SK-N-SH treated with all-trans-retinoic acid at 6 μM for 48 hours (cell line): Measurements from ENCODE around the gene MDC1.

ENCODE experiments used
- ATAC-seq: fragments of 200-7000 bp; cut with Tn5 transposase; 3 replicates; pipeline ENCODE4 v1.9.1; 2020; ENCODE audit warnings: mild to moderate bottlenecking, moderate library complexity
- ARNTL ChIP-seq: fragments of 450-650 bp; formaldehyde crosslinking; IDR thresholded peaks from 2 replicates; pipeline ENCODE4 v1.5.0; 2020; ENCODE audit warnings: low read depth, mild to moderate bottlenecking, moderate library complexity, borderline replicate concordance
- BACH2 ChIP-seq: fragments of 250-450 bp; sonication (Bioruptor Pico); IDR thresholded peaks from 2 replicates; pipeline ENCODE4 v1.9.0; 2021; ENCODE audit warnings: mild to moderate bottlenecking, borderline replicate concordance
- CREB5 ChIP-seq: fragments of 250-450 bp; sonication (Bioruptor Pico); IDR thresholded peaks from 2 replicates; pipeline ENCODE4 v1.5.1; 2020; ENCODE audit warnings: low read depth, mild to moderate bottlenecking, moderate library complexity
- CSRNP3 ChIP-seq: fragments of 250-450 bp; sonication (Bioruptor Pico); IDR thresholded peaks from 2 replicates; pipeline ENCODE4 v1.5.1; 2021; ENCODE audit warnings: mild to moderate bottlenecking, moderate library complexity
- ESRRG ChIP-seq: fragments of 250-450 bp; sonication (Bioruptor Pico); IDR thresholded peaks from 2 replicates; pipeline ENCODE4 v1.6.1; 2021; ENCODE audit warnings: mild to moderate bottlenecking
- GLIS3 ChIP-seq: fragments of 250-450 bp; sonication (Bioruptor Pico); IDR thresholded peaks from 2 replicates; pipeline ENCODE4 v1.5.0; 2020; ENCODE audit warnings: mild to moderate bottlenecking, moderate library complexity
- ISL1 ChIP-seq: fragments of 250-450 bp; sonication (Bioruptor Pico); IDR thresholded peaks from 2 replicates; pipeline ENCODE4 v2.1.2; 2022; ENCODE audit warnings: mild to moderate bottlenecking, moderate library complexity
- OSR1 ChIP-seq: fragments of 250-450 bp; sonication (Bioruptor Pico); IDR thresholded peaks from 2 replicates; pipeline ENCODE4 v1.8.0; 2022; ENCODE audit warnings: moderate library complexity, mild to moderate bottlenecking, inconsistent platforms
- PATZ1 ChIP-seq: fragments of 250-450 bp; sonication (Bioruptor Pico); IDR thresholded peaks from 2 replicates; pipeline ENCODE4 v1.8.0; 2020; ENCODE audit warnings: mild to moderate bottlenecking, moderate library complexity, borderline replicate concordance
- PPARA ChIP-seq: fragments of 250-450 bp; sonication (Bioruptor Pico); IDR thresholded peaks from 2 replicates; pipeline ENCODE4 v1.5.0; 2020; ENCODE audit warnings: mild to moderate bottlenecking, borderline replicate concordance
- RARB ChIP-seq: fragments of 250-450 bp; sonication (Bioruptor Pico); IDR thresholded peaks from 2 replicates; pipeline ENCODE4 v1.8.0; 2021; ENCODE audit warnings: mild to moderate bottlenecking, moderate library complexity
- SNAI2 ChIP-seq: fragments of 250-450 bp; sonication (Bioruptor Pico); IDR thresholded peaks from 2 replicates; pipeline ENCODE4 v1.5.0; 2020; ENCODE audit warnings: mild to moderate bottlenecking, moderate library complexity
- TCF4 ChIP-seq: fragments of 250-450 bp; sonication (Bioruptor Pico); IDR thresholded peaks from 2 replicates; pipeline ENCODE4 v1.8.0; 2021; ENCODE audit warnings: mild to moderate bottlenecking, moderate library complexity, borderline replicate concordance
- TOX ChIP-seq: fragments of 250-450 bp; sonication (Bioruptor Pico); IDR thresholded peaks from 2 replicates; pipeline ENCODE4 v1.8.0; 2021; ENCODE audit warnings: mild to moderate bottlenecking, moderate library complexity, borderline replicate concordance
- TSHZ2 ChIP-seq: fragments of 250-450 bp; sonication (Bioruptor Pico); IDR thresholded peaks from 2 replicates; pipeline ENCODE4 v1.5.0; 2020; ENCODE audit warnings: mild to moderate bottlenecking, moderate library complexity
- ZC3H10 ChIP-seq: fragments of 250-450 bp; sonication (Bioruptor Pico); IDR thresholded peaks from 2 replicates; pipeline ENCODE4 v1.5.1; 2021; ENCODE audit warnings: mild to moderate bottlenecking, moderate library complexity
- ZFP3 ChIP-seq: fragments of 250-450 bp; sonication (Bioruptor Pico); IDR thresholded peaks from 2 replicates; pipeline ENCODE4 v1.5.0; 2020; ENCODE audit warnings: mild to moderate bottlenecking, moderate library complexity
- ZFP30 ChIP-seq: fragments of 450-650 bp; formaldehyde crosslinking; IDR thresholded peaks from 2 replicates; pipeline ENCODE4 v1.5.0; 2022; ENCODE audit warnings: mild to moderate bottlenecking, moderate library complexity
- ZNF565 ChIP-seq: fragments of 450-650 bp; formaldehyde crosslinking; conservative IDR thresholded peaks from 2 replicates; pipeline ENCODE4 v1.5.0; 2020; ENCODE audit warnings: low read depth, mild to moderate bottlenecking, moderate library complexity
- ZNF70 ChIP-seq: fragments of 450-650 bp; formaldehyde crosslinking; IDR thresholded peaks from 2 replicates; pipeline ENCODE4 v1.5.0; 2020; ENCODE audit warnings: mild to moderate bottlenecking, moderate library complexity
- ZNF8 ChIP-seq: fragments of 450-650 bp; formaldehyde crosslinking; IDR thresholded peaks from 2 replicates; pipeline ENCODE4 v1.5.0; 2020; ENCODE audit warnings: mild to moderate bottlenecking, moderate library complexity

Gene MDC1

GRCh38 chr6:30763155-30763617 lies 46.1 kb upstream of the MDC1 start:
- TF ChIP-seq ESRRG (CRISPR knock-in tag) (no peak), OSR1 (CRISPR knock-in tag) (no peak), SNAI2 (CRISPR knock-in tag) (no peak), ZC3H10 (no peak), TSHZ2 (CRISPR knock-in tag) (no peak)
- TF ChIP-seq, all 23 proteins: peak for 0
- no peak for ATAC-seq

- TF ChIP-seq CREB5 (CRISPR knock-in tag) (no peak), TOX (no peak), PATZ1 (CRISPR knock-in tag) (no peak), PPARA (CRISPR knock-in tag) (no peak), CSRNP3 (no peak), RARB (CRISPR knock-in tag) (no peak), TCF4 (CRISPR knock-in tag) (no peak), GLIS3 (CRISPR knock-in tag) (no peak), ZFP3 (CRISPR knock-in tag) (no peak), ISL1 (CRISPR knock-in tag) (no peak), TSHZ2 (CRISPR knock-in tag) (no peak), ZNF8 (CRISPR knock-in tag) (no peak)
- ATAC-seq, result no peak
These were observed 44.8 kb upstream of the MDC1 start for GRCh38 chr6:30761791-30762429.

- TF ChIP-seq SNAI2 (CRISPR knock-in tag), result no peak
- no peak for TF ChIP-seq TOX
- no peak for TF ChIP-seq CREB5 (CRISPR knock-in tag)
- TF ChIP-seq BACH2 (CRISPR knock-in tag), result no peak
- no peak for TF ChIP-seq RARB (CRISPR knock-in tag)
- TF ChIP-seq ISL1 (CRISPR knock-in tag), result no peak
- no peak for TF ChIP-seq OSR1 (CRISPR knock-in tag)
- TF ChIP-seq TCF4 (CRISPR knock-in tag), result no peak
- no peak for TF ChIP-seq CSRNP3
- no peak for TF ChIP-seq ARNTL (CRISPR knock-in tag)
- no peak for TF ChIP-seq ZNF565 (CRISPR knock-in tag)
- no peak for TF ChIP-seq ZFP3 (CRISPR knock-in tag)
- TF ChIP-seq ZNF8 (CRISPR knock-in tag), result no peak
- TF ChIP-seq GLIS3 (CRISPR knock-in tag), result no peak
- TF ChIP-seq ZFP30 (CRISPR knock-in tag), result no peak
- no peak for TF ChIP-seq ZC3H10
- TF ChIP-seq ZNF70 (CRISPR knock-in tag), result no peak
These were observed 43.5 kb upstream of the MDC1 start for GRCh38 chr6:30760549-30760948.

More at GRCh38 chr6:30760549-30760948, 43.5 kb upstream of the MDC1 start:
- no peak for ATAC-seq
